Urinary bladder (tissue), 4 donors: ENCODE measurements around the gene LARGE1. TPM values are rescaled to one million over a fixed set of nuclear protein-coding genes. Genes with fewer than 3 reads are reported as not detected.
A peak's percentile ranks its signal among the peaks of the same experiment; 100 is the strongest.
"Not testable (repeated sequence)": the region's sequence is repeated elsewhere in the genome, so short reads cannot be mapped to it uniquely, and the experiment has no call there.

Source experiments
- DNase-seq: peaks from one replicate; pipeline ENCODE4 v3.0.0-alpha.2; 2015; ENCODE audit errors: extremely low spot score
- H3K27ac ChIP-seq: one replicate; pipeline ENCODE4 v1.5.1; 2013; ENCODE audit warnings: low read depth, mild to moderate bottlenecking, moderate library complexity
- H3K36me3 ChIP-seq: one replicate; pipeline ENCODE4 v1.6.1; 2013; ENCODE audit warnings: mild to moderate bottlenecking, moderate library complexity; ENCODE audit not compliant: insufficient read depth
- H3K4me1 ChIP-seq: one replicate; pipeline ENCODE4 v1.6.1; 2013; ENCODE audit warnings: mild to moderate bottlenecking, moderate library complexity; ENCODE audit not compliant: insufficient read depth
- H3K4me3 ChIP-seq: one replicate; pipeline ENCODE4 v1.5.1; 2013; ENCODE audit warnings: low read depth, low read length
- WGBS: extraction: QIAGEN DNeasy Blood & Tissue Kit; methylation state at CpG from one replicate; pipeline ENCODE4 v1.1.7; 2013; 5-methylcytosine and 5-hydroxymethylcytosine counted together
- polyA plus RNA-seq: library from polyadenylated mRNA; stranded (reverse); fragments of 200-250 nt; gene quantifications from one replicate; pipeline ENCODE4 v1.2.3, GENCODE V29; 2013
- total RNA-seq: library from RNA; depleted of rRNA; stranded (reverse); fragments of >200 nt; gene quantifications from one replicate; pipeline ENCODE4 v1.2.3, GENCODE V29; 2014
- donor health status: healthy with polysubstance abuse.
- donor health status: healthy.

The LARGE1 gene
- total and polyA plus RNA-seq, 2 donors = 27.9 to 34.5 TPM

GRCh38 chr22:33867971-33868370 is 52.3 kb downstream of the LARGE1 start:
- Histone ChIP-seq H3K4me1 (no peaks in the 10 kb centered on the region), H3K36me3 (no peaks in the 10 kb centered on the region), H3K4me3 (no peak overlapping the region), H3K27ac (no peak overlapping the region)
- whole genome bisulfite sequencing = 98% methylated on average over 9 of the region's 9 CpGs
- DNase-seq = no peak

GRCh38 chr22:33867118-33867866 is 53.0 kb downstream of the LARGE1 start:
- Histone ChIP-seq H3K4me1 (no peaks in the 10 kb centered on the region), H3K36me3 (no peaks in the 10 kb centered on the region), H3K27ac (peak overlapping the region; percentile 59), H3K4me3 (no peak overlapping the region)
- DNase-seq = no peak
- 53% methylated on average over 12 of the region's 12 CpGs for WGBS

GRCh38 chr22:33866511-33866910 is 53.8 kb downstream of the LARGE1 start:
- Histone ChIP-seq H3K36me3 (no peaks in the 10 kb centered on the region), H3K4me3 (no peak overlapping the region), H3K4me1 (no peaks in the 10 kb centered on the region), H3K27ac (no peak overlapping the region)
- WGBS = 73% methylated on average over 3 of the region's 3 CpGs
- no peak for DNase-seq

GRCh38 chr22:33865996-33866395 is 54.3 kb downstream of the LARGE1 start:
- no peak overlapping the region for H3K27ac ChIP-seq
- no peak for DNase-seq
- H3K4me3 ChIP-seq = no peak overlapping the region
- no peaks in the 10 kb centered on the region for H3K4me1 ChIP-seq
- no peaks in the 10 kb centered on the region for H3K36me3 ChIP-seq
- 98% methylated on average over 1 of the region's 1 CpG for WGBS

GRCh38 chr22:33865248-33865647 is 55.0 kb downstream of the LARGE1 start:
- Histone ChIP-seq H3K36me3 (no peaks in the 10 kb centered on the region), H3K27ac (peak overlapping the region; percentile 13), H3K4me1 (no peaks in the 10 kb centered on the region), H3K4me3 (no peak overlapping the region)
- no peak for DNase-seq
- WGBS = 48% methylated on average over 5 of the region's 5 CpGs

GRCh38 chr22:33864723-33865130 is 55.5 kb downstream of the LARGE1 start:
- DNase-seq = no peak
- 45% methylated on average over 7 of the region's 7 CpGs for WGBS
- peak overlapping the region; percentile 13 for H3K27ac ChIP-seq
- no peaks in the 10 kb centered on the region for H3K4me1 ChIP-seq
- H3K4me3 ChIP-seq = no peak overlapping the region
- no peaks in the 10 kb centered on the region for H3K36me3 ChIP-seq

DNA sequence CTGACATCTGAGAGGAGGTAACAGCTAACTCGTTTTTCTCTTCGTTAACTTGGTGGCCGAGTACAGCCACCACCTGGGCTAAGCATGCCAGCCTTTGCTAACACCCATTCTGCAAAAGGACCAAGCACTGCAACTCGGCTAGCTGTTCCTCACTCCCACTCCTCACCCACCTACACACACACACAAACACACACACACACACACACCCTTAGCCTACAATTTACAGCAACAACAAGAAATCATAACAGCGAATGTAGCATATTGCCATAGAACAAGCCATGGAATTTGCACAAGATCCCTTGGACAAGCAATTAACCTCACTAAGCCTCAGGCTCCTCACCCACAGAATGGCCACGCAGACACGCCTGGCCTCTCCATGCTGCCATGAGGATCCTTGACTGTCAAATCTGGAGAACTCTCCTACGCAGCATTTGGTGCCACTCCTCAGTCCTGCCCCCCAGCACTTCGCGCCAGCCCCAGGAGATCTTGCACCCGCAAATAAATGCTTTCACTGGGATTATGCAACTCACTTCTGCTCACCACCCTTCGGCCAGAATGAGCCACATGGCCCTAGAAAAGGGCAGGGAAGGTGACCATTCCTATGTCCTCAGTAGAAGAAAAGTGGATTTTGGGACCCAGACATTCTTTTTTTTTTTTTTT is 58.9 kb downstream of the LARGE1 start:
- 93% methylated on average over 12 of the region's 12 CpGs for WGBS
- no peak overlapping the region for H3K4me3 ChIP-seq

GRCh38 chr22:33860386-33860785 is 59.9 kb downstream of the LARGE1 start:
- 90% methylated on average over 8 of the region's 8 CpGs for WGBS
- H3K4me3 ChIP-seq = no peak overlapping the region
- DNase-seq = no peak

More for the DNA sequence above, 58.9 kb downstream of the LARGE1 start:
- DNase-seq = no peak
- Histone ChIP-seq H3K36me3 (no peaks in the 10 kb centered on the region), H3K27ac (no peak overlapping the region), H3K4me1 (no peaks in the 10 kb centered on the region)

DNA sequence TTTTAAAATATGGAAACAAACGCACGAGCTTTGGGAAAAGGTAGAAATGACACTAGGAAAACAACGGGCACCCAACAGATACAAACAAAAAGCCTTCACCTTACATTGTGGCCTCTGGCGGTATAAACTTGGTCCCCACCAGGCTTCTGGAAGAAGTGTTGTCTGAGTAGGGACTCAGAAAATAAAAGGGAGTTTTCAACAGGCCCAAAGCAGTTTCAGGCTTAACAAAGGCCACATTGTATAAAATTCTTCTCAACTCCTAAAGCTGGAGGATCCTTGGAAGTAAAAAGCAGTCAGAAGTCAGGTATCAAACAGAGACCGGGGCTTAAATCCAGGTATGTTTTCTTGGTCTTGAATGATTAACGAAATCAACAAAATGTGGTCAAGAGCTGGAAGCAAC is 61.0 kb downstream of the LARGE1 start:
- 93% methylated on average over 6 of the region's 6 CpGs for WGBS
- no peak overlapping the region for H3K27ac ChIP-seq

More at GRCh38 chr22:33860386-33860785, 59.9 kb downstream of the LARGE1 start:
- Histone ChIP-seq H3K4me1 (no peaks in the 10 kb centered on the region), H3K36me3 (no peaks in the 10 kb centered on the region), H3K27ac (no peak overlapping the region)

GRCh38 chr22:33858653-33859052 is 61.6 kb downstream of the LARGE1 start:
- 84% methylated on average over 5 of the region's 5 CpGs for WGBS
- H3K4me3 ChIP-seq = not testable (repeated sequence)

More for the DNA sequence above, 61.0 kb downstream of the LARGE1 start:
- no peaks in the 10 kb centered on the region for H3K4me1 ChIP-seq
- H3K36me3 ChIP-seq = no peaks in the 10 kb centered on the region
- no peak overlapping the region for H3K4me3 ChIP-seq
- no peak for DNase-seq

GRCh38 chr22:33857767-33858166 is 62.5 kb downstream of the LARGE1 start:
- H3K4me1 ChIP-seq, H3K27ac ChIP-seq, DNase-seq, H3K4me3 ChIP-seq, H3K36me3 ChIP-seq: not testable (repeated sequence)
- whole genome bisulfite sequencing = 99% methylated on average over 16 of the region's 16 CpGs

More at GRCh38 chr22:33858653-33859052, 61.6 kb downstream of the LARGE1 start:
- H3K27ac ChIP-seq, DNase-seq, H3K36me3 ChIP-seq, H3K4me1 ChIP-seq: not testable (repeated sequence)

GRCh38 chr22:33854724-33855123 is 65.6 kb downstream of the LARGE1 start:
- Histone ChIP-seq H3K4me1 (no peaks in the 10 kb centered on the region), H3K4me3 (no peak overlapping the region), H3K36me3 (no peaks in the 10 kb centered on the region), H3K27ac (no peak overlapping the region)
- 96% methylated on average over 11 of the region's 11 CpGs for WGBS
- no peak for DNase-seq

DNA sequence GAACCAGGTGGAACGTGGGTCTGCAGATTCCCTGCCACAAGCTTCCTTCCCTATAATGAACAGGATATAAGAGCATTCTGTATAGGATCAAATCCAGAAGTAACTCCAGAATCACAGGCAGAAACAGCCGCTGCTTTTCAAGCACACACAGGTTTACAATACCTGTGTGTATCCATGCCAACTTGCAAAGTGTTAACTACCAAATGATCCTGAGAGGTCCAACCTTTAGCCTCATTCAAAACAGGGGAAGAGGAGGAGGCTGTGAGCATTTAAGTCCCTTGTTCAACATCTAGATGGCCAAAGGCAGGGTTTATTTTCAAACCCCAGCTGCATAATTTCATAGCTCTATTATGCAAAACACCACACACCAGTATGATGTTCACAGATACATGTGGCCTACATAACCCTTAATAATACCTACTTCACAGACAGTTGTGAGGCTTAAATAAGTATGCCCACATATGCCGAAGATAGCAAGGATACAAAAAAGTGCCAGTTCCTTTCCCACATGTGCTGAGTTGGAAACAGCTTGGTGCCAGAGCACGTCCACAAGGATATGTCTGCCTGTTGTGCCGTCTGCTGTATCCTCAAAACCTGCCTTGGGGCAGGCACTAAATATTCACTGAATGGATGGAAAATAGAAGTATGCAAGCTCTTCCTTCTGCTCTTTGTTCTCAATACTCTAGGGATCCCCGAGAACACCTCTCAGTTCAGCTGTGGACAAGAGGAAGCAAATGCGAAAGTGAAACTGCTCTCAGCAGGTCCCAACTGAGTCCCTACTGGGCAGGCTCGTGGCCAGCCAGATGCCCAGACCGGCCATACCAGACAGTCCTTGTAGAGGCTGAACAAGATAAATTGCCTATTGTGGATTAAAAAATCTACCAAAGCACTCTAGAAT is 66.8 kb downstream of the LARGE1 start:
- no peaks in the 10 kb centered on the region for H3K4me1 ChIP-seq
- H3K36me3 ChIP-seq = no peaks in the 10 kb centered on the region
- 45% methylated on average over 9 of the region's 9 CpGs for WGBS
- H3K4me3 ChIP-seq = peak overlapping the region; percentile 37
- peak overlapping the region; percentile 13 for H3K27ac ChIP-seq
- no peak for DNase-seq
